ENCODE results near the gene NABP2.

NABP2 gene

GRCh38 chr12:56247923-56248322 is 23.8 kb downstream of the NABP2 start:
- TF ChIP-seq CTCF (IDR thresholded peaks at IDR 0.05; ENCODE audit: extremely low read depth, missing control alignments): no peak
- DNase-seq (ENCODE audit: low spot score): no peak

GRCh38 chr12:56248711-56249110 is 24.6 kb downstream of the NABP2 start:
- DNase-seq (ENCODE audit: low spot score): no peak
- TF ChIP-seq CTCF (IDR thresholded peaks at IDR 0.05; ENCODE audit: extremely low read depth, missing control alignments): no peak

GRCh38 chr12:56252649-56253048 is 28.5 kb downstream of the NABP2 start:
- DNase-seq (ENCODE audit: low spot score): no peak
- no peak for TF ChIP-seq CTCF (IDR thresholded peaks at IDR 0.05; ENCODE audit: extremely low read depth, missing control alignments)

GRCh38 chr12:56253091-56253490 is 28.9 kb downstream of the NABP2 start:
- no peak for TF ChIP-seq CTCF (IDR thresholded peaks at IDR 0.05; ENCODE audit: extremely low read depth, missing control alignments)
- no peak for DNase-seq (ENCODE audit: low spot score)

- TF ChIP-seq CTCF (IDR thresholded peaks at IDR 0.05; ENCODE audit: extremely low read depth, missing control alignments): no peak
- DNase-seq (ENCODE audit: low spot score): no peak
Observed at GRCh38 chr12:56255671-56256070, 31.5 kb downstream of the NABP2 start.

- DNase-seq (ENCODE audit: low spot score): no peak
- TF ChIP-seq CTCF (IDR thresholded peaks at IDR 0.05; ENCODE audit: extremely low read depth, missing control alignments): no peak
Observed at GRCh38 chr12:56256326-56256960, 32.3 kb downstream of the NABP2 start.

- no peak for TF ChIP-seq CTCF (IDR thresholded peaks at IDR 0.05; ENCODE audit: extremely low read depth, missing control alignments)
- no peak for DNase-seq (ENCODE audit: low spot score)
Observed at GRCh38 chr12:56257071-56257470, 32.9 kb downstream of the NABP2 start.

All from GM20000 (cell line).